Activated naive CD4-positive, alpha-beta T cell treated with anti-CD3 and anti-CD28 coated beads, Interleukin-2, amount 10 ng/mL, durations not matched to agents 7 days and 5 days (primary cell): Measurements from ENCODE around the gene EPHA3.

ENCODE experiments used
- CTCF ChIA-PET: fragments of 350-600 bp; sonication (Branson Sonifier 250); formaldehyde crosslinking; loops from one replicate; lab custom pipeline; 2021; ENCODE audit warnings: antibody characterized with exemption; lab: Charles Lee
- DNase-seq: peaks from one replicate; pipeline ENCODE4 v3.0.0-alpha.2; 2020
- H3K27ac Mint-ChIP-seq: one replicate; pipeline ENCODE4 v1.8.0; 2021; ENCODE audit warnings: mild to moderate bottlenecking, moderate library complexity, mixed read lengths
- H3K27me3 Mint-ChIP-seq: one replicate; pipeline ENCODE4 v1.8.0; 2021; ENCODE audit warnings: mild to moderate bottlenecking, mixed read lengths
- H3K36me3 Mint-ChIP-seq: one replicate; pipeline ENCODE4 v1.8.0; 2021; ENCODE audit warnings: mixed read lengths
- H3K4me1 Mint-ChIP-seq: one replicate; pipeline ENCODE4 v1.8.0; 2021; ENCODE audit warnings: mixed read lengths
- H3K4me3 Mint-ChIP-seq: one replicate; pipeline ENCODE4 v1.8.0; 2021; ENCODE audit warnings: mild to moderate bottlenecking, moderate library complexity, mixed read lengths
- H3K9me3 Mint-ChIP-seq: one replicate; pipeline ENCODE4 v1.8.0; 2021; ENCODE audit warnings: mixed read lengths

EPHA3 gene

GRCh38 chr3:89227634-89228033, 120.2 kb downstream of the EPHA3 start:
- CTCF ChIA-PET = no interaction called here
- H3K4me1 Mint-ChIP-seq = no peaks in the 10 kb centered on the region

GRCh38 chr3:89232155-89232554, 124.7 kb downstream of the EPHA3 start:
- no peak overlapping the region for H3K27ac Mint-ChIP-seq
- H3K9me3 Mint-ChIP-seq = peaks cover 3% of the 10 kb centered on the region
- H3K27me3 Mint-ChIP-seq = no peaks in the 10 kb centered on the region
- H3K36me3 Mint-ChIP-seq = no peaks in the 10 kb centered on the region
- H3K4me1 Mint-ChIP-seq = no peaks in the 10 kb centered on the region
- CTCF ChIA-PET = no interaction called here
- DNase-seq = no peak
- no peak overlapping the region for H3K4me3 Mint-ChIP-seq

More at GRCh38 chr3:89227634-89228033, 120.2 kb downstream of the EPHA3 start:
- peaks cover 3% of the 10 kb centered on the region for H3K9me3 Mint-ChIP-seq
- DNase-seq = no peak
- H3K27ac Mint-ChIP-seq = no peak overlapping the region
- no peaks in the 10 kb centered on the region for H3K27me3 Mint-ChIP-seq
- no peaks in the 10 kb centered on the region for H3K36me3 Mint-ChIP-seq
- no peak overlapping the region for H3K4me3 Mint-ChIP-seq

GRCh38 chr3:89234620-89235019, 127.2 kb downstream of the EPHA3 start:
- Mint-ChIP-seq H3K27ac (no peak overlapping the region), H3K9me3 (peaks cover 5% of the 10 kb centered on the region), H3K4me3 (no peak overlapping the region), H3K4me1 (no peaks in the 10 kb centered on the region), H3K27me3 (no peaks in the 10 kb centered on the region), H3K36me3 (no peaks in the 10 kb centered on the region)
- DNase-seq = no peak
- CTCF ChIA-PET = no interaction called here

- H3K9me3 Mint-ChIP-seq = peaks cover 4% of the 10 kb centered on the region
- H3K27me3 Mint-ChIP-seq = no peaks in the 10 kb centered on the region
- H3K36me3 Mint-ChIP-seq = no peaks in the 10 kb centered on the region
- no peak for DNase-seq
- no peak overlapping the region for H3K27ac Mint-ChIP-seq
- CTCF ChIA-PET = no interaction called here
- no peak overlapping the region for H3K4me3 Mint-ChIP-seq
- no peaks in the 10 kb centered on the region for H3K4me1 Mint-ChIP-seq
Measured at GRCh38 chr3:89238846-89239245, 131.4 kb downstream of the EPHA3 start.

GRCh38 chr3:89239774-89240173, 132.4 kb downstream of the EPHA3 start:
- H3K9me3 Mint-ChIP-seq = peaks cover 4% of the 10 kb centered on the region
- no peak overlapping the region for H3K4me3 Mint-ChIP-seq
- H3K4me1 Mint-ChIP-seq = no peaks in the 10 kb centered on the region
- H3K27me3 Mint-ChIP-seq = no peaks in the 10 kb centered on the region
- no peaks in the 10 kb centered on the region for H3K36me3 Mint-ChIP-seq
- no peak overlapping the region for H3K27ac Mint-ChIP-seq
- CTCF ChIA-PET = no interaction called here
- no peak for DNase-seq

GRCh38 chr3:89245612-89246011, 138.2 kb downstream of the EPHA3 start:
- Mint-ChIP-seq H3K9me3 (peaks cover 3% of the 10 kb centered on the region), H3K4me1 (no peaks in the 10 kb centered on the region), H3K36me3 (no peaks in the 10 kb centered on the region), H3K27me3 (no peaks in the 10 kb centered on the region), H3K4me3 (no peak overlapping the region), H3K27ac (no peak overlapping the region)
- DNase-seq = no peak
- CTCF ChIA-PET = no interaction called here

GRCh38 chr3:89246326-89246725, 138.9 kb downstream of the EPHA3 start:
- H3K4me1 Mint-ChIP-seq = no peaks in the 10 kb centered on the region
- H3K36me3 Mint-ChIP-seq = no peaks in the 10 kb centered on the region
- H3K27me3 Mint-ChIP-seq = no peaks in the 10 kb centered on the region
- DNase-seq = no peak
- CTCF ChIA-PET = no interaction called here
- peaks cover 3% of the 10 kb centered on the region for H3K9me3 Mint-ChIP-seq
- H3K27ac Mint-ChIP-seq = no peak overlapping the region
- no peak overlapping the region for H3K4me3 Mint-ChIP-seq

- CTCF ChIA-PET = no interaction called here
- DNase-seq = no peak
- no peak overlapping the region for H3K4me3 Mint-ChIP-seq
- no peaks in the 10 kb centered on the region for H3K36me3 Mint-ChIP-seq
- no peak overlapping the region for H3K27ac Mint-ChIP-seq
- H3K4me1 Mint-ChIP-seq = no peaks in the 10 kb centered on the region
- peaks cover 1% of the 10 kb centered on the region for H3K9me3 Mint-ChIP-seq
- H3K27me3 Mint-ChIP-seq = no peaks in the 10 kb centered on the region
Measured at GRCh38 chr3:89250742-89251141, 143.3 kb downstream of the EPHA3 start.

GRCh38 chr3:89252016-89252415, 144.6 kb downstream of the EPHA3 start:
- H3K4me1 Mint-ChIP-seq = no peaks in the 10 kb centered on the region
- CTCF ChIA-PET = no interaction called here
- no peaks in the 10 kb centered on the region for H3K36me3 Mint-ChIP-seq
- no peak for DNase-seq
- H3K9me3 Mint-ChIP-seq = peaks cover 2% of the 10 kb centered on the region
- no peaks in the 10 kb centered on the region for H3K27me3 Mint-ChIP-seq
- H3K27ac Mint-ChIP-seq = no peak overlapping the region
- no peak overlapping the region for H3K4me3 Mint-ChIP-seq

GRCh38 chr3:89252860-89253259, 145.4 kb downstream of the EPHA3 start:
- Mint-ChIP-seq H3K4me1 (no peaks in the 10 kb centered on the region), H3K36me3 (no peaks in the 10 kb centered on the region), H3K27me3 (no peaks in the 10 kb centered on the region), H3K4me3 (no peak overlapping the region), H3K27ac (no peak overlapping the region), H3K9me3 (peaks cover 3% of the 10 kb centered on the region)
- CTCF ChIA-PET = no interaction called here
- no peak for DNase-seq

- CTCF ChIA-PET = no interaction called here
- no peaks in the 10 kb centered on the region for H3K36me3 Mint-ChIP-seq
- no peak overlapping the region for H3K4me3 Mint-ChIP-seq
- DNase-seq = no peak
- no peaks in the 10 kb centered on the region for H3K27me3 Mint-ChIP-seq
- no peaks in the 10 kb centered on the region for H3K4me1 Mint-ChIP-seq
- H3K27ac Mint-ChIP-seq = no peak overlapping the region
- peaks cover 3% of the 10 kb centered on the region for H3K9me3 Mint-ChIP-seq
Measured at GRCh38 chr3:89256395-89256794, 149.0 kb downstream of the EPHA3 start.

GRCh38 chr3:89256882-89257281, 149.5 kb downstream of the EPHA3 start:
- Mint-ChIP-seq H3K4me1 (no peaks in the 10 kb centered on the region), H3K27ac (no peak overlapping the region), H3K36me3 (no peaks in the 10 kb centered on the region), H3K4me3 (no peak overlapping the region), H3K9me3 (peaks cover 3% of the 10 kb centered on the region), H3K27me3 (no peaks in the 10 kb centered on the region)
- CTCF ChIA-PET = no interaction called here
- DNase-seq = no peak

GRCh38 chr3:89260721-89261120, 153.3 kb downstream of the EPHA3 start:
- no peaks in the 10 kb centered on the region for H3K4me1 Mint-ChIP-seq
- H3K4me3 Mint-ChIP-seq = no peak overlapping the region
- H3K27me3 Mint-ChIP-seq = no peaks in the 10 kb centered on the region
- no peak overlapping the region for H3K27ac Mint-ChIP-seq
- CTCF ChIA-PET = no interaction called here
- H3K36me3 Mint-ChIP-seq = no peaks in the 10 kb centered on the region
- peaks cover 8% of the 10 kb centered on the region for H3K9me3 Mint-ChIP-seq
- no peak for DNase-seq

- no peak for DNase-seq
- Mint-ChIP-seq H3K36me3 (no peaks in the 10 kb centered on the region), H3K4me3 (no peak overlapping the region), H3K27me3 (no peaks in the 10 kb centered on the region), H3K27ac (no peak overlapping the region), H3K9me3 (peaks cover 8% of the 10 kb centered on the region), H3K4me1 (no peaks in the 10 kb centered on the region)
- CTCF ChIA-PET = no interaction called here
Measured at GRCh38 chr3:89261673-89262072, 154.3 kb downstream of the EPHA3 start.

GRCh38 chr3:89262309-89262929, 155.0 kb downstream of the EPHA3 start:
- no peaks in the 10 kb centered on the region for H3K36me3 Mint-ChIP-seq
- H3K27me3 Mint-ChIP-seq = no peaks in the 10 kb centered on the region
- no peak for DNase-seq
- CTCF ChIA-PET = no interaction called here
- H3K27ac Mint-ChIP-seq = no peak overlapping the region
- H3K4me3 Mint-ChIP-seq = no peak overlapping the region
- no peaks in the 10 kb centered on the region for H3K4me1 Mint-ChIP-seq
- H3K9me3 Mint-ChIP-seq = peaks cover 7% of the 10 kb centered on the region
